Glomerular visceral epithelial cell (primary cell): ENCODE measurements around the gene CIZ1.
"Not testable (repeated sequence)": the region's sequence is repeated elsewhere in the genome, so short reads cannot be mapped to it uniquely, and the experiment has no call there.

Experiments used
- DNase-seq: peaks from one replicate; pipeline ENCODE4 v3.0.0-alpha.2; 2016; ENCODE audit errors: extremely low spot score

The CIZ1 gene

DNA sequence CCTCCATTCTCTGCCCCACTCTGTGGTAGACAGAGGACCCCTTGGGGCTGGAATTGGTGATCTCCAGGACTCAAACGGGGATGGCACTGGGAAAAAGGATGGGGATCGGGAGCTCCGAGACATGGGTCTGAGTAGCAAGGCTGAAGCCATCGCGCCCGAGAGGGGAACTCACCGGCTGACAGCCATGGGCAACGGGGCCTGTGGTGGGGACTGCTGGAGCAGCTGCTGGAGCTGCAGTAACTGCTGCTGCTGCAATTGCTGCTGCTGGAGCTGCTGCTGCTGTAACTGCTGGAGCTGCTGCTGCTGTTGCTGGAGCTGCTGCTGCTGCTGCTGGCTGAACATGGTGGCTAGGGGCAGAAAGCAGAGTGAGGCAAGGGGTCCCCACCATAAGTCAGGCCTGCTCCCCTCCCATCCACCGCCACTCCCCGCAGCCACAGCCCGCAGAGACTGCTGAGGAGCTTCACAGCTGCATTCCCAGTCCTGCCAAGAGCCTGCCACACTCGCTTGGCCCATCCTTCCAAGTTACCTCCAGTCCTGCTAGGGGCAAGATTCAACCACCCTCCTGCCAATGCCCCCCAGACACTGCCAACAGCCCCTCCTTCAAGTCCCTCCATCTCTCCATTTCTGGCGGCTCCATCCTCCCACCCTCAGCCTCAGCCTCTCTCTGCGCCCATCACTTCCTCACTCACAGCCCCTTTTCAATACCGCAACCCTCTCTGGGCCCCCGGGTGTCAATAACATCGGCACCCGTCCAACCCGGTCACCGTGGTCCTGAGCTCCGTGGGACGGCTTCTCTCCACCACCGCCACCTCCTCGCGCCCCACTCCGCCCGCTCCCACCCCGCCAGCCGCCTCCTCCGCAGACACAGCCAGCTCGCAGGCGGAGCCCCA, 611 bp downstream of the CIZ1 start:
- DNase-seq = no peak

DNA sequence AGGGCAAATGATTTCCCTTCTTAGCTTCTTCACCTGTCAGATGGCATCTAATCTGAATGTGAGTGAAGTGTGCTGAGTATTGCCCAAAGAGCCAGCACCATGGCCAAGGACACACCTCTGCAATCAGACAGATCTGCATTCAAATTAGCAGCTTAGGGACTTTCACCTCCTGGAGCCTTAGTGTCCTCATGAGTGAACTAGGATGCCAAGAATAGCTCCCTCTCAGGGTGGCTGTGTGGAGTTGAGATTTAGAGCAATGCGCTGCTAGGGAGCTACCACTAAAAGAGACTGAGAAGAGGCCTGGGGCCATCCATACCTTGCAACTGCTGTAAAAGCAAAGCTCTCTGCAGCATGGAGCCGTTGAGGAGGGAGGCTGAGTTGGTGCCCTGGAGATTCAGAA, 1.4 kb downstream of the CIZ1 start:
- DNase-seq = no peak

DNA sequence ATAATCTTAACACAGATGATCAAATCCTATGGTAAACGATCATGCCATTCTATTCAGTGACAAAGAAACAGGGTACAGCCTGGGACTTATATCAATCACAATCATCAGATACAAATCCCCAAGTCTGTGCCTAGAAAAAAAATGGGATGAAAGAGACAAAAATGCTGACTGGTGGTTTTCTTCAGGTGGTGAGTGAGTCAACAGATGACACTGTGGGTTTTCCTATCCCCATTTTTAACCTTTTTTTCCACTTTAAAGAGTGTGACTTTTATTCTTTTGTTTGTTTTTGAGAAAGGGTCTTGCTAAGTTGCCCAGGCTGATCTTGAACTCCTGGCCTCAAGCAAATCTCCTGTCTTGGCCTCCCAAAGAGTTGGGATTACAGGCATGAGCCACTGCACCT, 3.2 kb downstream of the CIZ1 start:
- DNase-seq = no peak

DNA sequence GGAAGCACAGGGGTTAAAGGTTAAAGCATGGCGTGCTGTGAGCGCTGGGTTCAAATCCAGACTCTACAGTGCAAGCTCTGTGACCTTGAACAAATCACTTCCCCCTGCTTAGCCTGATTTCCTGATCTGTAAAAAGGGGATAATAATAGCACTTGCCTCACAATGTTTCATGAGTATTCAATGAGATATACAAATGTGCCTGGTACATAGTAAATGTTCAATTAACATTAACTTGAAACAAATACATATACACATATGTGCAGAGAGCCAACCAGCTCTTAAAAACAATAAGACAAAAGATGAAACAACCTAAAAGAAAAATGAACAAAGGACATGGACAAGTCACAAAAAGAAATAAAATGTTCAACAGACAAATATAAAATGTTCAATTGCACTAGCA, 4.0 kb downstream of the CIZ1 start:
- DNase-seq = no peak

DNA sequence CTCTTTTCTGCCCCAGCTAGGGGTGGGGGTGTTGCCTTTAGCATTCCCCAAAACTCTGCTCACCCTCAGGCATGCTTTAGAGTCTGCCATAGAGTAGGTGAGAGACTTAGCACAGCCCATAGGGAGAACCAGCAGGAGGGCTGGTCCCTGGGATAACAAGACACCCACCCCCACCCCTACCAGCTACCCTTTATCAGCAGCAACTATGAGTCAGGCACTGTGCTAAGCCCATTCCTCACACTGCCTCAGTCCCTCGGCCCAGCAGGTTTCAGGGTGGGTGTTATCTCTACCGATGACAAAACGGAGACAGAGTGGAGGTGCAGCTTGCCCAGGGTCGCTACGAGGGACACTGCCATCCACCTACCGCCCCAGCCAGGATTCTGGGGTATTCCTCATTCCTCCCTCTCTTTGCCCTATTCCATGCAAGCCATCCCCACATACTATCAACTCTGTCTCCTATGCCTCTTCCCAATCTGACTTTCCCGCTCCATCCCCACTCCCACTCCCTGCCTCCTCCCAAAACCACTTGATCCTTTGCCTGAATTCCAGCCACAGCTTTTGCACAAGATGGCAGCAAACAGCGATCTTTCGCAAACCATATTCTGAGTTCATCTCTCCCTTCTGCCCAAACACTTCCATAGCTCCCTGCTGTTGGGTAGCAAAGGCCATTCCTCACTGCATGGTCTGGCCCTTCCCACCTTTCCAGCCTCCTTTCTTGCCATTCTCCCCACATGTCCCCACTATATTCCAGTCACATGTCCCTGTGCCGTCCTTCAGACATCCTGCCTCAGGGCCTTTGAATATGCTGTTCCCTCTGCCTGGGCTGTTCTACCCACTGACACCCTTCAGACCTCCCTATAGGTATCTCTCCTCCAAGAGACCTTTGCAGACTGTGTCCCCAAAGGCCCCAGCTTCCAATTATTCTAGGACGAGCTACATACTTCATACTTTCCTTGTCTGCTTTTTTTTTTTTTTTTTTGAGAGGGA, 5.1 kb downstream of the CIZ1 start:
- no peak for DNase-seq

DNA sequence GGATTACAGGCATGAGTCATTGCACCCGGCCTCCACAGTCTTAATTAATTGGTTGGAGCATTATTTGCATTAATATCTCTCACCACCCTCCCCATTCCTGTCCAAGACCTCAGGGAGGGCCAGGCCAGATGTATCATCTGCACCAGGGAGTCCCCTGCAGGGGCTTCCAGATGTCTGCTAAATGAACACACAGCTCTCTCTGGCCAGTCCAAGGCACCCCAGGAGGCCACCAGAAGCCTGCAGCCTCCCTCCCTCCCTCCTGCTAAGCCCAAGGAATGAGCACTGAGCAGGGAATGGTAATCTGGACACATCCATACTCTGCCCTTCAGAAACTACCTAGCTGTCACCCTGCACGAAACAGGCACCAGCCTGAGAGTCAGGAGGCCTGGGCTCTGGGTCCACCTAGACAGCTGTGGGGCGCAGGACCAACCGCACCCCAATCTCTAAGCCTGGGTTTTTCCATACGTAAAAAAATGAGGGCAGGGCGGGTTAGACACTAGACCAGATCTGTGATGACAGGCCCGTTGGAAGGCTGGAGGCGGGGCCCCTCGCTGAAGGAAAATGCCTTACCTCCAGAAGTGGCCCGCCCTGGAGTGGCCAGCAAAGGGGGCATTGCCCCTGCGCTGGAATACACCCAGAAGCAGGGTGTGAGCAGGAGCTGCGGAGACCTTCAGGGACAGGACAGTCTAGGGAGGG, 8.3 kb downstream of the CIZ1 start:
- no peak for DNase-seq

DNA sequence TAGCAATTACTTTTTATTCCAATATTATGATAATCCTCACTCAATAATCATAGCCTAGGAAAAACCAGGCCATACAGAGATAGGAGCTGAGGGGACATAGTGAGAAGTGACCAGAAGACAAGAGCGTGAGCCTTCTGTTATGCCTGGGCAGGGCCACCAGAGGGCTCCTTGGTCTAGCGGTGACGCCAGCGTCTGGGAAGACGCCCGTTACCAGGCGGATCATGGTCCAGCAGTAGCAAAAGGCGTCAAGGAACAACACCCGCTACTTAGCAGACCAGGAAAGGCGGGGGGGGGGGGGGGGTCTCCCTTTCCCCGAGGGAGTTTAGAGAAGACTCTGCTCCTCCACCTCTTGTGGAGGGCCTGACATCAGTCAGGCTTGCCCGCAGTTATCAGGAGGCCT, 9.9 kb downstream of the CIZ1 start:
- not testable (repeated sequence) for DNase-seq

DNA sequence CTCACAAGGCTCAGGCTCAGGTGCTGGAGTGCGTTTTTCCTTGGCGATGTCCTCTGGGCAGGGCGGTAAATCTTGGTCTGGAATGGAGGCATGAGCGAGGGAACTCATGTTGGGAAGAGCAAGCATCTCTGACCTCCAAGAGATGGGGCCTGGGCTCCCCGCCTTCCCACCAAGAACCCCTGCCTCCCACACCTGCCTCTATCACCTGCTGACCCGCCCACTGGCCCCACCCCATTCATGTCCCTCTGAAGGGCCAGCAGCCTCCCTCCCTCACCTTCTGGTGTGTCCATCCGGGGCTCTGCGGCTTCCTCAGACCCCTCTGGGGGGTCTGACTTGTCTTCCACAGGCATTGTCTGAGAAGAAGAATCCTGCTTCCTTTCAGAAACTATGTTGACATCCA, 10.9 kb downstream of the CIZ1 start:
- no peak for DNase-seq

DNA sequence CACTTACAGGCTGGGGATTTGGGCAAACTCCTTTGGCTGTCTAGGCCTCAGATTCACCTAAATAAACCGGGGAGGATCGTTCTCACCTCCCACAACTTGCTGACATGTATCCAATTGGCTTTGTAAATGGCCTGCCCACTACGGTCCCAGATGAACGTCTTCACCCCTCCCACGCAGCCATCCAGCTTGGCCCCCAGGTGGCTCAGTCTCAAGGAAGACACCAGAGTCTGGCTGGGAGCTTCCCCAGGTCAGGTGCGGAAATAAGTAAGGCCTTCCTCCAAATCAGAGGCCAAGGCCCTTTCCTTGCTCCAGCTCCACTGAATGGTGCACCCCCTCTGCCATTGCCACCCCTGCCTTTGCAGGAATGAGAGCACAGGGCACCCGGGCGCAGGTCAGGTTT, 11.4 kb downstream of the CIZ1 start:
- DNase-seq = no peak

DNA sequence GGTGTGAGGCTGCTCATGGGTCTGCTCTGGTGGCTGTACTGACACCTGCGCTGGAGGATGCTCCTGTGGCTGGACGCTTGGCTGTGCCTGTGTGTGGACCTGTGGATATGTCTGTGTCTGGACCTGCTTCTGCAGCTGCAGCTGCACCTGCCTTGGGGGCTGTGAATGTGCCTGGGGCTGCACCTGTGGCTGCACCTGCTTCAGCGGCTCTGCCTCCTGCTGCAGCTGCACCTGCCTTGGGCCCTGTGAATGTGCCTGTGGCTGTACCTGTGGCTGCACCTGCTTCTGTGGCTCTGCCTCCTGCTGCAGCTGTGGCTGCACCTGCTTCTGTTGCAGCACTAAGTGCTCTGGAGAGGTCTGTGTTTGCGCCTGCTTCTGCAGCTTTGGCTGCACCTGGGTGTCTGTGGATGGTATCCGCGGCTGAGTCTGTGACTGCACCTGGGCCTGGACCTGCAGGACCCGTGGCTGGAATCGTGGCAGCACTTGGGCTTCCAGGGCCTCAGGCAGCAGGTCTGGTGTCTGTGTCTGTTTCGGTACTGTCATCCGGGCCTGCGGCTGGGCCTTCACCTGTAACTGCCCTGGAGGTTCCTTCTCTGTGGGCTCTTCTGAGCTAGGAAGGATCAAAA, 12.5 kb downstream of the CIZ1 start:
- no peak for DNase-seq

DNA sequence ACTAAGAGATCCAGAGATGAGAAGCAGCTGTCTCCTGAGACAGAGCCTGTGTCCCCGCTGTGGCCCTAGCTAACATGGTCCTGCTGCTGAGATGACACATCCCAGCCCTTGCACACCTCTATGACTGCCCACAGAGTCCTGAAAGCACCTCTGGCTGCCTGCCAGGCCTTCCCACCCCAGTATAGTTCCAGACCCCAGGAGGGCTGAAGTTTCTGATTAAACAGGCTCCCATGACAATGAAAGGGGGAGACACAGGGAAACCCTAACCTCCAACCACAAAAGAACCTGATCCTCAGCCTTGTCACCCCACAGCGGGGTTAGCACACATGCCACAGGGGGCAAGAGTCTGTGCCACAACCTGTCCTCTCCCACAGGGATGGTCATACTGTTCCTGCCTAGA, 15.6 kb downstream of the CIZ1 start:
- DNase-seq = peak; percentile 53

DNA sequence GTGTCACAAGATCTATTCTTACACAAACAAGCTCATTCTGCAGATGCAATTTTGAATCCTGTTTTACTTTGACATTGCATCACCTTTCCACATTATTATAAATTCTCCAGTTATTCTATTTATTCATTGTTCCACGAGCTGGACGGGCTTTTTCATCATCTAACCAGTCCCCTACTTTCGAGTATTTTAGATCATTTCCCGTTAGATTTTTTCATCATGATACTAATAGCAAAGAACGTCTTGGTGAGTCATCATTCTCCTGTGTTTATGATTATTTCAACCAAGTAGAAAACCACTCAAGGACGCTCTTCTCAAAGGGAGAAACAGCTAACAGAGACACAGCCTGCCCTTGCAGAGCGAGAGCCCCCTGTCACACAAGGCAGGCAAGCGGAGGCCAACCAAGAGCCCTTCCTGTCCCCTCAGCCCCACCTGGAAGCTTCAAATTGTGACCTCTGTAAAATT, 16.2 kb downstream of the CIZ1 start:
- no peak for DNase-seq

DNA sequence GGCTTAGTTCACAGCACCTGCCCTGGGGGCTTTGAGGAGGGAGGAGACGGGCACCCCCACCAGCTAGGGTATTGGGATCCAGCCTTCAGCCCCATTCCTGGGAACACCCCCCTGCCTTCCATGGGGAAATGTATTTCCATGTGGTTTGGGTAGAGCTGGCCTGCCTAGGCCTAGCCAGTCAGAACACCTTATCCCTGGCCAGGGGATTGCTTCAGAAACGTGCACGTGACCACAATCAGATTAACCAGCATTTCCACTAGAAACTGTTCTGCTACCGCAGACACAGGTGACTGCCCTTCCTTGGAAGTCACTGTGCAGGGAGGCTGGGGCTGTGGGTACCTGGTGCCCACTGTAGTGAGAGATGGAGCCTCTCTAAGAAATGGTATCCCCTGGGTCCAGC, 17.3 kb downstream of the CIZ1 start:
- DNase-seq = no peak

DNA sequence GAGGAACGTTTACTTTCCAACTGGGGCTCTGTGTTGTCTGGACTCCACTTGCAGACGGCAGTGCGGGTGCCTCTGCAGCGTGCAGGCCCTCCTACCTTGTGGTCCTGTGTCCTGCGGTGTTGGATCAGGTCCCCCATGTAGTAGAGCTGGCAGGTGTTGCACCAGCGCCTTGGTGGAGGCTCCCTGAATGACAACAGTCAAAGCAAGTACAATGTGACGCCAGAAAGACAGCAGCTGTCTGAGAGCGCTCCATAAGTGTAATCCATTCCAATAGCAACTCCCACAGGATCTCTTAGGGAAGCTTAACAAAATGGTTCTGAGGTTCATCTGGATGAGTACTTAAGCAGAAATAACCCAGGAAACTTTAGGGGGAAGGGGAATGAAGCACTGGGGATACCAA, 21.4 kb downstream of the CIZ1 start:
- no peak for DNase-seq

DNA sequence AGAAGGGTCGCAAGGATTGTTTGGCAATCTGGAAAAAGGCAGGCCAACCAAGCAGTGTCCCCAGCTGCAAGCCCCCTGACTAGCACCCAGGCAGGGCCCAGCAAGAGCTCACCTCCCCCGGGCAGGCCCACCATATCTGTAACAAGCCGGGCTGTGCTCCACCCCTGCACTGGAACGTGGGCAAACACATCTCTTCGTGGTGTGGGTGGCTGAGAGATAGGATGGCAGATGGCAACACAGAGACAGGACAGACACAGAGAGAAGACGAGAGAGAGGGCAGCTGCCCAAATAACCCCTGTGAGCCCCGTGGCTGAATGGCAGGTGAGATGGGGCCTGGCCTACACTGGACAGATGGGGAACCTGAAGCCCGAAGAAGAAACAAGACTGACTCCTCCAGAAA, 21.9 kb downstream of the CIZ1 start:
- no peak for DNase-seq

DNA sequence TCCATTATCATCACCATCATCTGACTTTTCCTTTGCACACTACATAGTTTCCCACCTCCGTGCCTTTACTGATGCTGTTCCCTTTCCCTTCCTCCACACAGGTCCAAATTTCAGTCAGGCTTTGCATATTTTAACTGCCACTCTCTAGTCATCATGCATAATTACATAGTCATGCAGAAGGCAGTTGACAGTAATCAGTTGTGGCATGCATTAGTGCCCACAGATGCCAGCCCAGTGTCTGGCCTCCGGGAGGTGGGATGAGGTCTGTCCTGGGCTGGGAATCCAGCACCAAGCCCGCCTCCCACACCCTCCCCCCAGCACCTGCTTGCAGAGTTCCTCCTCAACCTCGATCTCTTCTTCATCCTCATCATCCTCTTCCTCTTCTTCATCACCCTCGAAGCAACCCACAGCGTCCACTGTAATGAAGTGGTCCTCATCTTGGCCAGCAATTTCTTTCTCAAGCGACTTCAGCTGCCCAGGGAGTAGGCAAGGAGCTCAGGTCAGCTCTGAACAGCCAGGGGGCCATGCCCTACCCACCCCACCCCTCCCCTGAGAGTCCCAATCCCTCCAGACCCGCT, 22.6 kb downstream of the CIZ1 start:
- no peak for DNase-seq

DNA sequence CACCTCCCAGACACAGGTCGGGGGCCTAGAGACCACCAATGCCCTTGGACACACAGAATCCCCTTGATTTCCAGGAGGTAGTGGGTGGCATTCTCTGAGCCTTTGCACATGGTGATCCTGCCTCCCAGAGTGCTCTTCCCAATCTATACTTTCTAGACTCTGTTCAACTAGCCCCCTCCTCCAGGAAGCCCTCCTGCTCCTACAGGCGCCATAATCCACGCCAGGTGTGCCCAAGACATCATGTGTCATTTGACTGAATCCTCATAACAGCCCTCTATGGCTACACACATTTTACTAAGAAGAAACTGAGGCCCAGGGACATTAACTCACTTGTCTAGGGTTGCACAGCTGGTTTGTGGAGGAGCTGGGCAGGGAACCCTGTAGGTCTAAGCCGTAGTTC, 24.2 kb downstream of the CIZ1 start:
- DNase-seq = no peak

DNA sequence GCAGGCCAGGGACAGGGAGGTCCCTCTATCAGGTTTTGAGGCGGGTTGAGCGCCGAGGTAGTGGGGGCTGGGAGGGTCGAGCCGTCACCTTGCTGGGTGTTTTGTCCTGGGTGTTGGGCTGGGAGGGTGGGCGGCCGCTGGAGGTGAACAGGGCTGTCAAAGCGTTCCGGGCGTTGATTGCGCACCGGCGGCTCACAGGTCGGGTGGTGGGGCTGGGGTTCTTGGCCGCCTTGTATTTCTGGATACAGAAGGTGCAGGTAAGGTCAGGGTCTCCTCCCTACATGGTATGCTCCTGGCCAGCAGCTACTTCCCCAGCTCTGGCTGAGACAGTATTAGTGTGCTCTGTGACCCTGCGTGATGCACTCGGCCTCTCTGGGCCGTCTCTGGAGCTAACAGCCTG, 25.2 kb downstream of the CIZ1 start:
- DNase-seq = no peak

DNA sequence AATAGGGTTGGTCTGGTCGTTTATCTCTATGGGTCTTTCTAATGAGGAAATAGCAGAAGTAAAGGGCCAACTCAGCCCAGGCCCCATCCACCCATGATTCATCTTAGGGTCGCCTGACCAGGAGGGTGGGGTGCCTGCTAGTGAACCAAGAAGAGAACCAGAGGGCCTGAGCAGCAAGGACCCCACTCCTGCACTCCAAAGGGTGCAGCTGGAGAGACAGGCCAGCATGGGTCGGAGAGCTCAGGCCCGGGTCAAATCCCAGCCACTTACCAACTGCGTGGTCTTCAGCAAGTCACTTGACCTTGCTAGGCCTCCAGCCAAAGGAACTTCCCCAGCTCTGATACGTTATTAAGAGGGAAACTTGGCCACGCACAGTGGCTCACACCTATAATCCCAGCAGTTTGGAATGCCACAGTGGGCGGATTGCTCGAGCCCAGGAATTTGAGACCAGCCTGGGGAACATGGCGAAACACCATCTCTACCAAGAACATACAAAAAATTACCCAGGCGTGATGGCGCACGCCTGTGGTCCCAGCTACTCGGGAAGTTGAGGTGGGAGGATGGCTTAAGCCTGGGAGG, 27.0 kb downstream of the CIZ1 start:
- peak; percentile 65 for DNase-seq

DNA sequence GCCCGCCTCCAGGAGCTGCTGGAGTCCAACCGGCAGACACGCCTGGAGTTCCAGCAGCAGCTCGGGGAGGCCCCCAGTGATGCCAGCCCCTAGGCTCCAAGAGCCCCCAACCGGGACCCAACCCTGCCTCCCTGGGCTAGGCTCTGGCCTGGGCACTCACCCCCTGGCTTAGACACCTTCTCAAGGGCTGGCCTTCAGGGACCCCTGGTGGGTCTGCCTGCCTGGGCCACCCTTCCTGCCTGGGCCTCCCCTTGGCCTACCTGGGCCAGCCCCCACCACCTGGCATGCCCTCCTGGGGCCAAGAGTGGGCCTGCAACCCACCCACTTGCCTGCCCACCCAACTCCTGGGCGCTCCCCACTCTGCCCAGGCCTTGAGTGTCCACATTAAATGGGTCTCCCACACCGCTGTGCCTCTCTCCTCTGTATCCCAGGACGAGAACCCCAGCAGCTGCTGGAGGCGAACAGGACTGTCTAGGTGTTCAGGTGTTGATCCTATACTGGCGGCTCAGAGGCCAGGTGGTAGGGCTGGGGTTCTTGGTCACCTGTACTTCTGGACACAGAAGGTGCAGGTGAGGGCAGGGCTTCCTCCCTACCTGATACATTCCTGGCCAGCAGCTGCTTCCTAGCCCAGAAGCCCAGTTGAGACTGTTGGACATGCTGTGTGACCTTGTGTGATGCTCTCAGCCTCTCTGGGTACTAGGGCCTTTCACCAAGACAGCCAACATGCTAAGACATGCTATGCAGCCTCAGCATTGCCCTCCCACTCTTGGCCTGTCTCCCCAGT, 27.7 kb downstream of the CIZ1 start:
- DNase-seq = no peak
